Measurements from ENCODE around the gene CNTNAP2. TPM values are rescaled to one million over a fixed set of nuclear protein-coding genes. Genes with fewer than 3 reads are reported as not detected.
A peak's percentile ranks its signal among the peaks of the same experiment; 100 is the strongest.

CNTNAP2 gene
- total and polyA plus RNA-seq, 2 donors (not counting 1 experiment from before 2014, with no cell fraction given) = not detected

DNA sequence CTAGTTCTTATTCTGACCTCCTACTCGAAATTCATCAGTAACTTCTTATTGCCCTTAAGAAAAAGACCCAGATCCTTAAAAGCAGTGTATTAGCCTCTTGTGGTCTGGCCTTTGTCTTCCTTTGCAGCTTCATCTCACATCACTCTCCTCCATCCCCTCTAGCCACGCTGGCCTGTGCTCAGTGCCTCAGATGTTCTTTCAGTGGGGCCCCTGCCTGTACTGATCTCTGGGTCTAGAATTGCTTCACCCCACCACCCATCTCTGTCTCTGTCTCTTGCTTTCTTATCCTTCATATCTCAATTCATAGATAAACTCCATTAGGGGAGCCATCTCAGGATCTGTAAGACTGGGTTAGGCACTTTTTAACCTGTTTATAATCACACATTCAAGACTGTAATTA lies 1295.5 kb downstream of the CNTNAP2 start:
- Histone ChIP-seq H3K4me3 (replicated peaks in 1 of 4; ENCODE audit: control extremely low read depth in 1 of 4, insufficient read depth in 1 of 4, low read depth in 3 of 4, low read length in 4 of 4) (no peak overlapping the region), H4K20me1 (ENCODE audit: control insufficient read depth, extremely low read depth, insufficient read depth, low read length) (no peaks in the 10 kb centered on the region), H3K4me1 (ENCODE audit: control insufficient read depth, extremely low read depth, insufficient read depth, low read length) (peaks cover 15% of the 10 kb centered on the region), H3K27ac (ENCODE audit: insufficient read depth, low read length) (peak overlapping the region; percentile 34), H2AFZ (ENCODE audit: low read length) (no peak overlapping the region), H3K4me2 (ENCODE audit: extremely low read depth, insufficient read depth, low read length) (no peak overlapping the region), H3K9ac (ENCODE audit: insufficient read depth, low read length) (no peak overlapping the region), H3K9me3 (ENCODE audit: control insufficient read depth, insufficient read depth, low read depth, low read length) (no peaks in the 10 kb centered on the region), H3K27me3 (ENCODE audit: control insufficient read depth, insufficient read depth, low read length) (no peaks in the 10 kb centered on the region), H3K79me2 (ENCODE audit: control insufficient read depth, insufficient read depth, low read length) (no peaks in the 10 kb centered on the region), H3K36me3 (ENCODE audit: control insufficient read depth, insufficient read depth, low read length) (no peaks in the 10 kb centered on the region)
- TF ChIP-seq, protein P1, sequence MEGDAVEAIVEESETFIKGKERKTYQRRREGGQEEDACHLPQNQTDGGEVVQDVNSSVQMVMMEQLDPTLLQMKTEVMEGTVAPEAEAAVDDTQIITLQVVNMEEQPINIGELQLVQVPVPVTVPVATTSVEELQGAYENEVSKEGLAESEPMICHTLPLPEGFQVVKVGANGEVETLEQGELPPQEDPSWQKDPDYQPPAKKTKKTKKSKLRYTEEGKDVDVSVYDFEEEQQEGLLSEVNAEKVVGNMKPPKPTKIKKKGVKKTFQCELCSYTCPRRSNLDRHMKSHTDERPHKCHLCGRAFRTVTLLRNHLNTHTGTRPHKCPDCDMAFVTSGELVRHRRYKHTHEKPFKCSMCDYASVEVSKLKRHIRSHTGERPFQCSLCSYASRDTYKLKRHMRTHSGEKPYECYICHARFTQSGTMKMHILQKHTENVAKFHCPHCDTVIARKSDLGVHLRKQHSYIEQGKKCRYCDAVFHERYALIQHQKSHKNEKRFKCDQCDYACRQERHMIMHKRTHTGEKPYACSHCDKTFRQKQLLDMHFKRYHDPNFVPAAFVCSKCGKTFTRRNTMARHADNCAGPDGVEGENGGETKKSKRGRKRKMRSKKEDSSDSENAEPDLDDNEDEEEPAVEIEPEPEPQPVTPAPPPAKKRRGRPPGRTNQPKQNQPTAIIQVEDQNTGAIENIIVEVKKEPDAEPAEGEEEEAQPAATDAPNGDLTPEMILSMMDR (conservative IDR thresholded peaks at IDR 0.05 in 1 of 2, IDR thresholded peaks at IDR 0.05 in 1 of 2; ENCODE audit: low read depth in 1 of 2, low read length in 2 of 2) = no peak
- no peak for TF ChIP-seq EZH2 (IDR thresholded peaks at IDR 0.05; ENCODE audit: low read length, missing control alignments)
- no peak for DNase-seq (ENCODE audit: low read depth in 2 of 2)

DNA sequence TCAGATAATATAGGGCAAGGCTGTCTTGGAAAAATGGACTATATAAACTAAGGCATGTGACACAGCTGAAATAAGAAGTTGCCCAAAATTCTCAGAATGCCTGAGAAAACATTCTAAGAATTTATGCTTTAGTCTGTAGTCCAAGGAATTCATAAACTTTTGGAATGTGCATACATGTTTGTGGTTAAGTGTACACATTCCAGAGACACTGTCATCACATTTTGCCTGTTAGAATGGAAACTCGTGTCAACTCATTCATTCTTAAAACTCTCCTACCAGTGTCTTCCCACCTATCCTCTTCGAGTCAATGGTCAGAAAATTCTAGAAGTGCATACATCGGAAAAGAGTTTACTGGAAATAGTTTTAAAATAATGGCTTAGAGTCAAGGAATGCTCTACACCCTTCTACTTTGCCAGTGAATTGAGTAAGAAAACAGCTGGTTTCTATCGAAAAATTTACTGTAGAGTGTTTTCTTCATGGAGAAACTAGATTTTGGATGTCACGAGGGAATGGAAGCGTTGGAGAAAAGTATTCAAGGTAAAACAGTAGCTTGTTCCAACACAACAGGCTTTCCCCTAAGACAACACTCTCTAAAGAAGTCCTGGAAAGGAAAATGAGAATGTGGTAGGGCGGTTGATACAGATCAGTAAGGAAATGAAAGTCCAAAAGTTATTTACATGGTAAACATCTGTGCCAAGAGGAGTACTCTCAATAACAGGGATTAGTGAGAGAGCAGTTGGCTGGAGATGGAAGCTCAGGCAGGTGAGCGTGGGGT lies 1296.4 kb downstream of the CNTNAP2 start:
- Histone ChIP-seq H3K27me3 (ENCODE audit: control insufficient read depth, insufficient read depth, low read length) (no peaks in the 10 kb centered on the region), H3K27ac (ENCODE audit: insufficient read depth, low read length) (peak overlapping the region; percentile 76), H3K9ac (ENCODE audit: insufficient read depth, low read length) (no peak overlapping the region), H3K4me3 (replicated peaks in 1 of 4; ENCODE audit: control extremely low read depth in 1 of 4, insufficient read depth in 1 of 4, low read depth in 3 of 4, low read length in 4 of 4) (peak overlapping the region in 2 of 4 experiments; percentile 7 to 21), H3K79me2 (ENCODE audit: control insufficient read depth, insufficient read depth, low read length) (no peaks in the 10 kb centered on the region), H2AFZ (ENCODE audit: low read length) (peak overlapping the region; percentile 34), H3K4me1 (ENCODE audit: control insufficient read depth, extremely low read depth, insufficient read depth, low read length) (peaks cover 15% of the 10 kb centered on the region), H3K9me3 (ENCODE audit: control insufficient read depth, insufficient read depth, low read depth, low read length) (no peaks in the 10 kb centered on the region), H3K4me2 (ENCODE audit: extremely low read depth, insufficient read depth, low read length) (peak overlapping the region; percentile 65), H3K36me3 (ENCODE audit: control insufficient read depth, insufficient read depth, low read length) (no peaks in the 10 kb centered on the region), H4K20me1 (ENCODE audit: control insufficient read depth, extremely low read depth, insufficient read depth, low read length) (no peaks in the 10 kb centered on the region)
- no peak for TF ChIP-seq EZH2 (IDR thresholded peaks at IDR 0.05; ENCODE audit: low read length, missing control alignments)
- TF ChIP-seq, protein P1 (conservative IDR thresholded peaks at IDR 0.05 in 1 of 2, IDR thresholded peaks at IDR 0.05 in 1 of 2; ENCODE audit: low read depth in 1 of 2, low read length in 2 of 2) = no peak
- DNase-seq (ENCODE audit: low read depth in 2 of 2) = peak; percentile 72 to 88

DNA sequence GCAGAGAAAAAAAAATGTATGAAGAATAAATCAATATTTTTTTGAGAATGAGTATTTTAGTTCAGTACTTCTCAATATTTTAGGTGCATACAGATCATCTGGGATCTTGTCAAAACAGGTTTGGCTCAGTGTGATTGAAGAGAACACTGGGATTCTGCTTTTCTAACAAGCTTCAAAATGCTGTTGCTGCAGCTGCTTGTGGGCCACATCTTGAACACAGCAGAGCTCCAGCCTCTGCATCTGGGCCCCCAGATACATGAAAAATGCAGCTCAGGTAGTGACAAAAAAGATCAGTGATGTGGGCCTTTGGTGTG lies 1296.9 kb downstream of the CNTNAP2 start:
- H3K79me2 ChIP-seq (ENCODE audit: control insufficient read depth, insufficient read depth, low read length) = no peaks in the 10 kb centered on the region
- no peak for DNase-seq (ENCODE audit: low read depth in 2 of 2)
- H3K27me3 ChIP-seq (ENCODE audit: control insufficient read depth, insufficient read depth, low read length) = no peaks in the 10 kb centered on the region
- TF ChIP-seq EZH2 (IDR thresholded peaks at IDR 0.05; ENCODE audit: low read length, missing control alignments) = no peak
- TF ChIP-seq, protein P1 (conservative IDR thresholded peaks at IDR 0.05 in 1 of 2, IDR thresholded peaks at IDR 0.05 in 1 of 2; ENCODE audit: low read depth in 1 of 2, low read length in 2 of 2) = no peak
- H3K9me3 ChIP-seq (ENCODE audit: control insufficient read depth, insufficient read depth, low read depth, low read length) = no peaks in the 10 kb centered on the region
- H4K20me1 ChIP-seq (ENCODE audit: control insufficient read depth, extremely low read depth, insufficient read depth, low read length) = no peaks in the 10 kb centered on the region
- H3K4me3 ChIP-seq (replicated peaks in 1 of 4; ENCODE audit: control extremely low read depth in 1 of 4, insufficient read depth in 1 of 4, low read depth in 3 of 4, low read length in 4 of 4) = peak overlapping the region in 1 of 4 experiments; percentile 21
- peak overlapping the region; percentile 58 for H3K4me2 ChIP-seq (ENCODE audit: extremely low read depth, insufficient read depth, low read length)
- no peaks in the 10 kb centered on the region for H3K36me3 ChIP-seq (ENCODE audit: control insufficient read depth, insufficient read depth, low read length)
- H3K4me1 ChIP-seq (ENCODE audit: control insufficient read depth, extremely low read depth, insufficient read depth, low read length) = peaks cover 15% of the 10 kb centered on the region
- H3K27ac ChIP-seq (ENCODE audit: insufficient read depth, low read length) = peak overlapping the region; percentile 76
- H2AFZ ChIP-seq (ENCODE audit: low read length) = no peak overlapping the region
- H3K9ac ChIP-seq (ENCODE audit: insufficient read depth, low read length) = no peak overlapping the region

All from fibroblast of lung (primary cell).